Fibroblast of peridontal ligament (primary cell): ENCODE measurements around the gene C12orf54.
"Not testable (repeated sequence)": the region's sequence is repeated elsewhere in the genome, so short reads cannot be mapped to it uniquely, and the experiment has no call there.

Experiments used
- DNase-seq: peaks from one replicate; pipeline ENCODE4 v3.0.0-alpha.2; 2010; ENCODE audit errors: extremely low read depth

Gene C12orf54

GRCh38 chr12:48482198-48482597 lies at the start of gene C12orf54:
Gene C12orf54 (plus strand): TSS chr12:48482498. CDS start chr12:48483297, 799 bp downstream.
- no peak for DNase-seq

GRCh38 chr12:48434016-48434415 lies 48.3 kb upstream of the C12orf54 start:
- DNase-seq = not testable (repeated sequence)

- no peak for DNase-seq
These were observed 41.2 kb upstream of the C12orf54 start for GRCh38 chr12:48441069-48441468.

GRCh38 chr12:48442179-48442847 lies 40.0 kb upstream of the C12orf54 start:
- DNase-seq = no peak

GRCh38 chr12:48445538-48445937 lies 36.8 kb upstream of the C12orf54 start:
- no peak for DNase-seq

GRCh38 chr12:48446161-48446776 lies 36.0 kb upstream of the C12orf54 start:
- DNase-seq = no peak

GRCh38 chr12:48447755-48448154 lies 34.5 kb upstream of the C12orf54 start:
- DNase-seq = no peak

GRCh38 chr12:48451372-48451771 lies 30.9 kb upstream of the C12orf54 start:
- DNase-seq = no peak

GRCh38 chr12:48452961-48453360 lies 29.3 kb upstream of the C12orf54 start:
- not testable (repeated sequence) for DNase-seq

GRCh38 chr12:48454667-48455066 lies 27.6 kb upstream of the C12orf54 start:
- DNase-seq = peak; percentile 14

GRCh38 chr12:48455116-48455515 lies 27.2 kb upstream of the C12orf54 start:
- no peak for DNase-seq

GRCh38 chr12:48459259-48459658 lies 23.0 kb upstream of the C12orf54 start:
- no peak for DNase-seq

- not testable (repeated sequence) for DNase-seq
These were observed 13.3 kb upstream of the C12orf54 start for GRCh38 chr12:48469027-48469426.

- DNase-seq = no peak
These were observed 10.0 kb upstream of the C12orf54 start, which contains the start of gene ANP32D for GRCh38 chr12:48472259-48472658. Gene ANP32D (plus strand): TSS chr12:48472559. CDS start chr12:48472665, 106 bp downstream.

GRCh38 chr12:48473061-48473460 lies 9.2 kb upstream of the C12orf54 start:
- DNase-seq = no peak

- DNase-seq = not testable (repeated sequence)
These were observed 7.8 kb upstream of the C12orf54 start for GRCh38 chr12:48474497-48474896.

GRCh38 chr12:48482930-48483329 lies 632 bp downstream of the C12orf54 start:
- no peak for DNase-seq

- no peak for DNase-seq
These were observed 4.0 kb downstream of the C12orf54 start for GRCh38 chr12:48486261-48486660.

- DNase-seq = no peak
These were observed 4.4 kb downstream of the C12orf54 start for GRCh38 chr12:48486679-48487078.

GRCh38 chr12:48489012-48489411 lies 6.7 kb downstream of the C12orf54 start:
- no peak for DNase-seq

- not testable (repeated sequence) for DNase-seq
These were observed 7.2 kb downstream of the C12orf54 start for GRCh38 chr12:48489456-48489855.

GRCh38 chr12:48500281-48500680 lies 18.0 kb downstream of the C12orf54 start:
- not testable (repeated sequence) for DNase-seq

GRCh38 chr12:48506836-48507235 lies 24.5 kb downstream of the C12orf54 start:
- DNase-seq = not testable (repeated sequence)
